GM20431 (cell line): ENCODE results near the gene MAGEC1.
"Not testable (repeated sequence)": the region's sequence is repeated elsewhere in the genome, so short reads cannot be mapped to it uniquely, and the experiment has no call there.

Source experiments
- in situ Hi-C: fragments of 300-500 bp; cut with MseI, MboI; formaldehyde crosslinking; loops from one replicate; pipeline ENCODE4 v1.15.0; 2020; ENCODE audit warnings: low sequenced_read_pairs; ENCODE audit not compliant: unreplicated experiment

The MAGEC1 gene

DNA sequence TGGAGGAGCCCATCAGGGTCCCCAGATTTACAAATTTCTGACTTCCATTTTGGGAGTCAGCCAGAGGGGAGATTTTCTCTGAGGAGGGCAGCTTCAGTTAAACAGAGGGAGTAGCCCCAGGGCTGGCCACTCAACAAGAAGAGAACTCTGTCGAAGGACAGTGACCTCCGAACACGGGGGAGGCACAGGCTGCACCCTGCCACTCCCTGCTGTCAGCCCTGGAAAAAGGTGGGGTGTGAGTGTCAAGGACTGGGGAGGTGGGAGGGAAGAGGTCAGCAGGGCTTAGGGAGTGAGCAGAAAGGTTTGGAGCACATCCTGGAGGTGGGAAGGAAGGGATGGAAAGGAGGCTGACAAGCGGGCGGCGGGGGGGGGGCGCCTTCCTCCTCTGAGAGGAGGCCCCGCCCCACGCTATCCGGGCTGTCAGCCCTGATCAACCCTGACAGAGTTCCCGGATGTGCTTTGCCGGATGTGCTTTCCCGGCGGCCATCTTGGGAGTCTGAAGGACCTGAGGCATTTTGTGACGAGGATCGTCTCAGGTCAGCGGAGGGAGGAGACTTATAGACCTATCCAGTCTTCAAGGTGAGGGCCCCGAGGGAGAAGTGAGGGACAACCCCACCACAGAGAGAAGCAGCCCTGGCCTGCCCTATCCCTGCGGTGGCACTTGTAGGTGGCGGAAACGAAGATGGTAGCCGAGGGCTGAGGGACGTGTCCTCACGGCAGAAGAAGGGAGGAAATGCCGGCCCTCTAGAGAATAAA lies at the start of gene MAGEC1:
Gene MAGEC1, plus strand, starts transcription at position 495 of the 756 bp plus-strand sequence. CDS start 1,179 bp downstream, outside the sequence.
- in situ Hi-C loops, result no loop called here

DNA sequence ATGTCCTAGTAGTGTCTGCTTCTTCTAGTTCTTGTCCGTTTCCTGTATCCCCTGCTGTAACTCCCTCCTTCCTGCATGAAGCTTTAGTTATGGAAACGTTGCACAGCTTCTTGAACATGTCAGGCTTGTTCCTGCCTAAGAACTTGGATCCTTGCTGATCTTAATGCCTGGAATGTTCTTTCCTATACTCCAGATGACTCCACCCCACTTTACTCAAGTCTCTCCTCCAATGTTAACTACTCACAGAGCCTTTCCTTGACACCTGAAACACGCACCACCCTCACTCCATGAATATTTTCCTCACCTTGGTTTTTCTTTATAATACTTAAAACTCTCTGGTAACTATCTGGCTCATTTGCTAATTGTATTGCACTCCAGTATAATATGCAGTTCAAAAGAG lies 46.2 kb upstream of the MAGEC1 start:
- in situ Hi-C loops, result no loop called here

DNA sequence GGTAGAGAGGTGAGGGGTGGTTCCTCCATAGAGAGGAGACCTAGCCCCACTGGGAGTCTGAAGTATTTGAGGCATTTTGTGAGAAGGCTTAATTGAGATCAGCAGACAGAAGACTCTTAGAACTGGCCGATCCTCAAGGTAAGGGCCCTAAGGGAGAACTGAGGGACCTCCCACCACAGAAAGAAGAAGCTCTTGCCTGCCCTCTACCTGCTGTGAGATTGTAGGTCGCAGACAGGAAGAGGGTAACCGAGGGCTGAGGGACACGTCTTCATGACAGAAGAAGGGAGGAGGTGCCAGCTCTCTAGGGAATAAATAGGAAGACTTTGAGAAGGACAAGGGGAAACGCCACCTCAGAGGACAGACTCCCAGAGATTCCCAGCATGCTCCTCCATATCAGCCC lies 24.1 kb upstream of the MAGEC1 start:
- in situ Hi-C loops, result no loop called here

DNA sequence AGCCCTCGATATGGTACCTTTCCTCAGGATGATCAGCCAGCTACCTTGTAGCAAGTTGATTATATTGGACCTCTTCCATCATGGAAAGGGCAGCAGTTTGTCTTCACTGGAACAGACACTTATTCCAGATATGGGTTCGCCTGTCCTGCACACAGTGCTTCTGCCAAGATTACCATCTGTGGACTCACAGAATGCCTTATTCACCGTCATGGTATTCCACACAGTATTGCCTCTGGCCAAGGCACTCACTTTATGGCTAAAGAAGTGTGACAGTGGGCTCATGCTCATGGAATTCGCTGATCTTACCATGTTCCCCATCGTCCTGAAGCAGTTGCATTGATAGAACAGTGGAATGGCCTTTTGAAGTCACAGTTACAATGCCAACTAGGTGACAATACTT lies 14.9 kb upstream of the MAGEC1 start:
- in situ Hi-C loops, result not testable (repeated sequence)

GRCh38 chrX:141894733-141895132 lies 9.0 kb upstream of the MAGEC1 start:
- in situ Hi-C loops, result no loop called here

- in situ Hi-C loops, result no loop called here
Measured at GRCh38 chrX:141897690-141898089, 6.0 kb upstream of the MAGEC1 start.

DNA sequence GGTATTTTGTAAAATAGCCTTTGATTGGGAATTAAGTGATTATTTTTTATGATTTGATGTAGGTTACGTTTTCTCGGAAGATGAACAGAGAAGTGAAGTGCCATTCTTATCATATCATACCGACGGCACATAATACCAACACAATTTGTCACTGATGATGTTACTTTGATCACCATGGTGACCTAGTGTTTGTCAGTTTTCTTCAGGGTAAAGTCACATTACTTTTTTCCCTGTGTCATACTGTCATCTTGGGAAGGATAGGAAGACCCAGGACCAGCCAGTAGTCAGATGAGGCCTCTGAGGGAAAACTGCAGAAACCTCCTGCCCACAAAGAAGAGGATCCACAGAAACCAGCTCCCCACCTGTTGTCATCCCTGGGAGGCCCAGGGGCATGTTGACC lies 1.3 kb upstream of the MAGEC1 start:
- in situ Hi-C loops, result no loop called here

DNA sequence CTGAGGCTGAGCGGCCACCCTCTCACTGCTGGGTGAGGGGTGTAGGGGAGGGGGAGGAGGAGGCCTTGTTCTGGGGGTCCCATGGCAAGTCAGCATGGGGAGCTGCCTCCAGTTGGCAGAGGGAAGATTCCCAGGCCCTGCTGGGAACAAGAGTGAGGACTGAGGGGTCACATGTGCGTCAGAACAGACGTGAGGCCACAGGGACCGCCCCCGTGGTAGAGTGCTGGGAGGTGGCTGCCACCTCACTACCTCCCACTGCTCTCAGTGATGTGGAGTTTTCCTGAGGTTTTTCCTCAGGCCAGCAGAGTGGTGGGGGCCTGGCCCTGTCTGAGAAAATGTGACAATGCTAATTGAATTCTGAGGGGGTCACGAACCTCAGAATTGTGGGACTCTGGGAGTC lies 568 bp downstream of the MAGEC1 start:
- in situ Hi-C loops, result no loop called here

GRCh38 chrX:141917801-141918200 lies 14.1 kb downstream of the MAGEC1 start:
- in situ Hi-C loops, result no loop called here

DNA sequence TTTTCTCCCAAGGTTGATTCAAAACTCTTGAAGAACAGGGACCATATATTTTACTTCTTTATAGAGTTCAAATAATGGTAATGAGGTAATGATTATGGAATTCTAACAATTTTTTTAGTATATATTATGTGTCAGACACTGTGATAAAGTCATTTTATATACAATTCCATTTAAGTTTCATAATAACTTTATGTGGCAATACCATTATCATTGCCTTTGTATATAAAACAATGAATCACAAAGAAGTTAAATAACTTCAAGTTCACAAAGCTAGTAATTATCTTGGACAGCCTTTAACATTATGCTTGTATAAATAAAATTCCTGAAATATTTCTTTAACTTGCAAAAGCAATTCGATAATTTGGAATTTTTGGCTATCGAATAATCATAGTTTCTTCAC lies 20.6 kb downstream of the MAGEC1 start:
- in situ Hi-C loops, result no loop called here

DNA sequence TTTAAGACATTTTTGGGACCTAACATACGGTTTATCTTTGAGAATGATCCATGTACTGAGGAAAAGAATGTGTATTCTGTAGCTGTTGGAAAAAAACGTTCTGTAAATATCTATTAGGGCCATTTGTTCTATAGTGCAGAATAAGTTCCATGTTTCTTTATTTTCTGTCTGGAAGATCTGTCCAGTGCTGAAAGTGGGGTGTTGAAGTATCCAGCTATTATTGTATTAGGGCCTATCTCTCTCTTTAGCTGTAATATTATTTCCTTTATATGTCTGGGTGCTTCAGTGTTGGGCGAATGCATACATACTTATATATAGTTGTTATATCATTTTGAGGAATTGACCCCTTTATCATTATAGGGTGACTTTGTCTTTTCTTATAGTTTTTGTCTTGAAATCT lies 24.7 kb downstream of the MAGEC1 start:
- in situ Hi-C loops, result no loop called here

- in situ Hi-C loops, result no loop called here
Measured at GRCh38 chrX:141934059-141934641, 30.5 kb downstream of the MAGEC1 start.

- in situ Hi-C loops, result no loop called here
Measured at GRCh38 chrX:141935645-141936044, 32.0 kb downstream of the MAGEC1 start.

- in situ Hi-C loops, result no loop called here
Measured at GRCh38 chrX:141936080-141936479, 32.4 kb downstream of the MAGEC1 start.

DNA sequence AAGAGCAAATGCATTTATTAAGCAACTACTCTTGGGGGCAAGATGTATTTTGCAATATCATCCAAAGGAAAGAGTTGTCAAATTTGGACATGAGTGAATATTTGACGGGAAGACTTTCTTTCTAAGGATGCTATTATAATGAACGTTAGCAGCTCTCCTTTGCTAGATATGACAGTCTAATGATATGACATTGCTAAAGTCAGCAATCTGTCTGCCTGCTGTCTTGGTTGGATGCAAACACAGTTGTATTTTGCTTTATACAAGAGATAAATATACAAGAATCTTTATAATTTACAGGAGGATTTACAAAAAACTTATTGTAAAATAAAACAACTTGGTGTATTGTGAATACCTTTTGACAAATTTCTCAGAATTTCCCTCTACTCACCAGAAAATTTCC lies 37.5 kb downstream of the MAGEC1 start:
- in situ Hi-C loops, result no loop called here

GRCh38 chrX:141945426-141945825 lies 41.7 kb downstream of the MAGEC1 start:
- in situ Hi-C loops, result no loop called here

GRCh38 chrX:141947350-141947749 lies 43.7 kb downstream of the MAGEC1 start:
- in situ Hi-C loops, result no loop called here

- in situ Hi-C loops, result no loop called here
Measured at GRCh38 chrX:141952603-141953002, 48.9 kb downstream of the MAGEC1 start.

DNA sequence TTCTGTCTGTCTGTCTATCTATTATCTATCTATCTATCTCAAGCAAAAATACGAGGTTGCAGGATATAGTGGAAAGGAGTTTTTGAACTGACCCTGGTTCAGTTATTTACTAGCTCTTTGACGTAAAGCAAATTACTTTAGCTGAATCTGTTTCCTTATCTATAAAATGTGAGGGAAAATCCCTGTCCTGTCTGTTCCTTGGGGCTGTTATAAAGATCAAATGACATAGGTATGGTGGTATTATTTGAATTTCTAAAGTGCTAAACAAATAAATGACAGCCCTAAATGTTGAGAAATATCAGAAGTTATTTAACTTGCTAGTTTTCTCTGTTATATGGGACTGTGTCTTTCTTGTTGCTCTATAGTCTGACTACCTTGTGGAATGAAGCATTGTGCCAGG lies 55.0 kb downstream of the MAGEC1 start:
- in situ Hi-C loops, result no loop called here
